ENCODE measurements around the gene TBC1D5.
"Not testable (repeated sequence)": the region's sequence is repeated elsewhere in the genome, so short reads cannot be mapped to it uniquely, and the experiment has no call there.

TBC1D5 gene

GRCh38 chr3:17742102-17742879 is at the start of gene TBC1D5:
TSS of gene TBC1D5 (minus strand) at chr3:17742631. CDS start at chr3:17508570, 234,061 bp downstream.
- DNase-seq (ENCODE audit: low read depth in 3 of 3): peak; percentile 82 to 93 (median 87)

- no peak for DNase-seq (ENCODE audit: low read depth in 3 of 3)
These were observed 41.0 kb upstream of the TBC1D5 start for GRCh38 chr3:17783426-17783825.

GRCh38 chr3:17782751-17783150 is 40.3 kb upstream of the TBC1D5 start:
- DNase-seq (ENCODE audit: low read depth in 3 of 3): no peak

- not testable (repeated sequence) for DNase-seq (ENCODE audit: low read depth in 3 of 3)
These were observed 37.9 kb upstream of the TBC1D5 start for GRCh38 chr3:17780369-17780768.

- DNase-seq (ENCODE audit: low read depth in 3 of 3): not testable (repeated sequence)
These were observed 37.1 kb upstream of the TBC1D5 start for GRCh38 chr3:17779304-17780250.

- not testable (repeated sequence) for DNase-seq (ENCODE audit: low read depth in 3 of 3)
These were observed 34.9 kb upstream of the TBC1D5 start for GRCh38 chr3:17777326-17777725.

- DNase-seq (ENCODE audit: low read depth in 3 of 3): no peak
These were observed 32.6 kb upstream of the TBC1D5 start for GRCh38 chr3:17775073-17775472.

GRCh38 chr3:17774180-17774910 is 31.9 kb upstream of the TBC1D5 start:
- DNase-seq (ENCODE audit: low read depth in 3 of 3): peak in 1 of 3 experiments; percentile 36

- DNase-seq (ENCODE audit: low read depth in 3 of 3): no peak
These were observed 30.1 kb upstream of the TBC1D5 start for GRCh38 chr3:17772556-17772955.

- no peak for DNase-seq (ENCODE audit: low read depth in 3 of 3)
These were observed 29.0 kb upstream of the TBC1D5 start for GRCh38 chr3:17771177-17772017.

GRCh38 chr3:17770682-17771081 is 28.3 kb upstream of the TBC1D5 start:
- DNase-seq (ENCODE audit: low read depth in 3 of 3): no peak

GRCh38 chr3:17765819-17766472 is 23.5 kb upstream of the TBC1D5 start:
- no peak for DNase-seq (ENCODE audit: low read depth in 3 of 3)

GRCh38 chr3:17761563-17761962 is 19.1 kb upstream of the TBC1D5 start:
- DNase-seq (ENCODE audit: low read depth in 3 of 3): no peak

- DNase-seq (ENCODE audit: low read depth in 3 of 3): no peak
These were observed 17.5 kb upstream of the TBC1D5 start for GRCh38 chr3:17759901-17760300.

GRCh38 chr3:17755836-17756235 is 13.4 kb upstream of the TBC1D5 start:
- DNase-seq (ENCODE audit: low read depth in 3 of 3): no peak

GRCh38 chr3:17753632-17753992 is 11.2 kb upstream of the TBC1D5 start:
- no peak for DNase-seq (ENCODE audit: low read depth in 3 of 3)

GRCh38 chr3:17752876-17753631 is 10.6 kb upstream of the TBC1D5 start:
- DNase-seq (ENCODE audit: low read depth in 3 of 3): no peak

GRCh38 chr3:17752436-17752835 is 10.0 kb upstream of the TBC1D5 start:
- DNase-seq (ENCODE audit: low read depth in 3 of 3): no peak

GRCh38 chr3:17749705-17750293 is 7.4 kb upstream of the TBC1D5 start:
- no peak for DNase-seq (ENCODE audit: low read depth in 3 of 3)
